IPS-15b (cell line): ENCODE results near the gene LCE3B.

Experiments used
- H3K27me3 ChIP-seq: one replicate; pipeline ENCODE4 v1.6.1; 2013; ENCODE audit warnings: low read length; ENCODE audit not compliant: control insufficient read depth, insufficient read depth
- H3K36me3 ChIP-seq: one replicate; pipeline ENCODE4 v1.6.1; 2013; ENCODE audit warnings: low read length; ENCODE audit not compliant: control insufficient read depth, insufficient read depth
- H3K4me1 ChIP-seq: one replicate; pipeline ENCODE4 v1.6.1; 2013; ENCODE audit warnings: mild to moderate bottlenecking, low read length; ENCODE audit not compliant: control insufficient read depth, insufficient read depth
- H3K4me3 ChIP-seq: one replicate; pipeline ENCODE4 v1.5.1; 2013; ENCODE audit warnings: low read depth, low read length
- H3K9ac ChIP-seq: one replicate; pipeline ENCODE4 v1.6.1; 2013; ENCODE audit warnings: low read depth, mild to moderate bottlenecking, low read length
- H3K9me3 ChIP-seq: one replicate; pipeline ENCODE4 v1.6.1; 2013; ENCODE audit warnings: mild to moderate bottlenecking, low read length; ENCODE audit not compliant: control insufficient read depth, insufficient read depth

The LCE3B gene

GRCh38 chr1:152663098-152663497, 49.5 kb downstream of the LCE3B start, which contains the start of gene LCE2D:
TSS of gene LCE2D (plus strand) at chr1:152663380. CDS start at chr1:152664106, 726 bp downstream.
- H3K4me3 ChIP-seq: no peak within 1 kb of the TSS
- no peaks in the 10 kb centered on the region for H3K27me3 ChIP-seq
- H3K36me3 ChIP-seq: no peaks in the 10 kb centered on the region
- H3K4me1 ChIP-seq: no peaks in the 10 kb centered on the region
- H3K9me3 ChIP-seq: peaks cover 14% of the 10 kb centered on the region
- H3K9ac ChIP-seq: no peak within 1 kb of the TSS
